Activated CD4-positive, alpha-beta T cell treated with anti-CD3 and anti-CD28 coated beads, Interleukin-2, amount 50 U/mL, for 1 hour (primary cell): ENCODE measurements around the gene MYO9A.
"Not testable (repeated sequence)": the region's sequence is repeated elsewhere in the genome, so short reads cannot be mapped to it uniquely, and the experiment has no call there.

Source experiments
- DNase-seq: peaks from one replicate; pipeline ENCODE4 v3.0.0-alpha.2; 2020

The MYO9A gene

GRCh38 chr15:72034859-72035650, 82.9 kb downstream of the MYO9A start:
- no peak for DNase-seq

- no peak for DNase-seq
These were observed 83.6 kb downstream of the MYO9A start for GRCh38 chr15:72034351-72034750.

GRCh38 chr15:72033711-72034110, 84.2 kb downstream of the MYO9A start:
- DNase-seq: no peak

GRCh38 chr15:72033285-72033684, 84.7 kb downstream of the MYO9A start:
- DNase-seq: no peak

- no peak for DNase-seq
These were observed 96.3 kb downstream of the MYO9A start for GRCh38 chr15:72021604-72022003.

GRCh38 chr15:72020799-72021198, 97.2 kb downstream of the MYO9A start:
- DNase-seq: no peak

- not testable (repeated sequence) for DNase-seq
These were observed 103.4 kb downstream of the MYO9A start for GRCh38 chr15:72014555-72014954.

GRCh38 chr15:72013703-72014102, 104.2 kb downstream of the MYO9A start:
- no peak for DNase-seq

GRCh38 chr15:72011302-72011942, 106.5 kb downstream of the MYO9A start:
- no peak for DNase-seq

- DNase-seq: no peak
These were observed 108.7 kb downstream of the MYO9A start for GRCh38 chr15:72009222-72009621.

GRCh38 chr15:72006382-72006781, 111.6 kb downstream of the MYO9A start:
- no peak for DNase-seq

GRCh38 chr15:72005483-72005882, 112.5 kb downstream of the MYO9A start:
- DNase-seq: no peak

GRCh38 chr15:71999807-72000206, 118.1 kb downstream of the MYO9A start:
- no peak for DNase-seq

- not testable (repeated sequence) for DNase-seq
These were observed 119.2 kb downstream of the MYO9A start for GRCh38 chr15:71998717-71999116.

GRCh38 chr15:71997691-71998090, 120.3 kb downstream of the MYO9A start:
- DNase-seq: no peak

GRCh38 chr15:71975816-71976150, 142.2 kb downstream of the MYO9A start:
- no peak for DNase-seq

GRCh38 chr15:71974211-71974610, 143.7 kb downstream of the MYO9A start:
- no peak for DNase-seq

- no peak for DNase-seq
These were observed 144.6 kb downstream of the MYO9A start for GRCh38 chr15:71973366-71973765.

- no peak for DNase-seq
These were observed 146.0 kb downstream of the MYO9A start for GRCh38 chr15:71971905-71972304.

GRCh38 chr15:71970435-71970834, 147.5 kb downstream of the MYO9A start:
- DNase-seq: no peak

- DNase-seq: no peak
These were observed 155.4 kb downstream of the MYO9A start for GRCh38 chr15:71962537-71962936.

- no peak for DNase-seq
These were observed 160.9 kb downstream of the MYO9A start for GRCh38 chr15:71957026-71957425.

GRCh38 chr15:71951134-71951533, 166.8 kb downstream of the MYO9A start:
- DNase-seq: no peak

GRCh38 chr15:71945012-71945411, 172.9 kb downstream of the MYO9A start:
- DNase-seq: no peak

GRCh38 chr15:71943806-71944205, 174.1 kb downstream of the MYO9A start:
- no peak for DNase-seq
